Esophagus squamous epithelium (tissue), 5 donors: ENCODE data around the gene MCAM. TPM values are rescaled to one million over a fixed set of nuclear protein-coding genes. Genes with fewer than 3 reads are reported as not detected.

Source experiments
- DNase-seq: peaks from one replicate; lab custom pipeline; 2025; lab: John Stamatoyannopoulos, UW
- H3K27ac ChIP-seq, 4 donors: fragments of 200-600 bp; sonication (generic); one replicate each; pipeline ENCODE4 v1.5.1; 2016 to 2019; ENCODE audit warnings: mild to moderate bottlenecking in 1 of 4
- H3K27me3 ChIP-seq, 4 donors: fragments of 200-600 bp; sonication (generic); 1 replicate in 3 of 4; 2 replicates in 1 of 4; pipeline versions ENCODE4 v1.5.1 to v1.6.0; 2017 to 2021; ENCODE audit warnings: antibody characterized with exemption in 1 of 4
- H3K36me3 ChIP-seq, 3 donors: fragments of 200-600 bp; sonication (generic); one replicate each; pipeline ENCODE4 v1.5.1; 2016 to 2019
- H3K4me1 ChIP-seq, 3 donors: fragments of 200-600 bp; sonication (generic); one replicate each; pipeline ENCODE4 v1.5.1; 2017 to 2019
- H3K4me3 ChIP-seq, 4 donors: fragments of 200-600 bp; sonication (generic); 1 replicate in 3 of 4; 2 replicates in 1 of 4; pipeline ENCODE4 v1.5.1; 2016 to 2019; ENCODE audit warnings: mild to moderate bottlenecking in 2 of 4, moderate library complexity in 1 of 4
- H3K9me3 ChIP-seq, 3 donors: fragments of 200-600 bp; sonication (generic); one replicate each; pipeline ENCODE4 v1.5.1; 2016 to 2019
- CTCF ChIP-seq, 6 experiments: fragments of 450-650 bp in 4 of 6; fragments of 200-600 bp in 2 of 6; sonication (generic) in 2 of 6; IDR thresholded peaks; one replicate each; pipeline ENCODE4 v1.5.1; 2016 to 2019; ENCODE audit warnings: antibody characterized with exemption in 6 of 6, mild to moderate bottlenecking in 4 of 6, moderate library complexity in 4 of 6
- POLR2A ChIP-seq, 4 donors: fragments of 450-650 bp; IDR thresholded peaks; one replicate each; pipeline ENCODE4 v1.6.1; 2017; ENCODE audit warnings: antibody characterized with exemption in 4 of 4, mild to moderate bottlenecking in 4 of 4, moderate library complexity in 3 of 4
- WGBS, 2 donors: methylation state at CpG; one replicate each; pipeline ENCODE4 v1.1.5; 2018; 5-methylcytosine and 5-hydroxymethylcytosine counted together
- intact Hi-C: fragments of 100-400 bp; cut with DNase I; formaldehyde crosslinking; loops from one replicate; pipeline ENCODE4 v1.15.0; 2022
- total RNA-seq, 4 donors: library from RNA; depleted of rRNA; stranded (reverse); fragments of >200 nt; gene quantifications; one replicate each; pipeline ENCODE4 v1.1.0, GENCODE V29; 2016
- donor health status: DM: yes; HTN: yes; CAD: no.

The MCAM gene
- total RNA-seq, 4 donors from 2014 or later = 20.8 to 169 (median 80.9) TPM

DNA sequence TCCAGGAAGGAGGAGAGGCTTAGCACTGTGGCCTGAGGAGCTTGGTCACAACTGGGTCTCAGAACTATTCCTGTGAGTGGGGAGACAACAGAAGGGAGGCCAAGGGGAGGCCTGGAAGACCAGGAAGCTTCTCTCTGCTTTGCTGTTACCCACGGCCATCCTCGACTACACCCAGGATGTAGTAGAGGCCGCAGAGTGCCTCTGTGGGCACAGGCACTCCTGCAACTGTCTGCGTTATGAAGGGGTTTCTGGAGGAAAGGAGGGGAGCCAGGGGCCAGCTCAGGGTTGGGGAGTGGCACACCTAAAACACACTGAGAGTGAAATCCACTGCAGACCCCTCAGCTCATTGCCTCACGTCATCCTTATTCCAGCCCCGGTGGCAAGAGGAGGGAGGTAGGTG, 33.4 kb upstream of the MCAM start:
- peaks cover 5 to 26% (median 14%) of the 10 kb centered on the region in 3 donors for H3K4me1 ChIP-seq
- H3K27ac ChIP-seq = no peak overlapping the region
- no peak for TF ChIP-seq POLR2A (IDR thresholded peaks at IDR 0.05)
- no peak for TF ChIP-seq CTCF (IDR thresholded peaks at IDR 0.05)
- H3K4me3 ChIP-seq = no peak overlapping the region
- no peak for DNase-seq
- 69 to 78% methylated on average over 6 of the region's 6 CpGs for WGBS, 2 donors
- intact Hi-C loops = no loop called here
- H3K9me3 ChIP-seq = no peaks in the 10 kb centered on the region
- no peaks in the 10 kb centered on the region for H3K36me3 ChIP-seq
- H3K27me3 ChIP-seq = peaks cover 0 to 11% (median 0%) of the 10 kb centered on the region in 4 donors

DNA sequence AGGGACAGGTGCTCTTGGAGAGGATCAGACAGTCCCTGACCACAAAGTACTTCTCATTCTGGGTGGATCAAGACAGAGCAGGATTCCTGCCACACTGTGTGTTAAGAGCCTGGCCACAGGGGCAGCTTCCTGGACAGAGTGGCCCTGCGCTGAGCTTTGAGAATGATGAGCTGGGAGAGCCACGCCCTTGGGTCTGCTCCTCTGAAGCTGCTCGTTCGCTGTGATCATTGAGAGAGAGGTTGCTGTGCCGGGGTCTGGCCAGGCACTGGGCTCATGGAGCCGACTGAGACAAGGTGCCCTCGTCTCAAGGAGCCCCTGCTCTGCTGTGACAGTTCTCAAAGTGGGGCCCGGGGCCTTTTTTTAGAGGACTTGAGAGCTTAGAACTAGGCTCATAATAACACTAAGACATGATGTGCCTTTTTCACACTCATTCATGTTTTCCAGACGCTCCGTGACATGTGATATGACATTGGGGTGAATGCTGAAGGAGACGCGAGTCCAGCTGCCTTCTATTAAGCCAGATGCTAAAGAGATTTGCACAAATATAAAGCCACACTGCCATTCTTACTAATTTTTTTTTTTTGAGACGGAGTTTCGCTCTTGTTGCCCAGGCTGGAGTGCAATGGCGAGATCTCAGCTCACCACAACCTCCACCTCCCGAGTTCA, 31.1 kb upstream of the MCAM start:
- no peak for TF ChIP-seq POLR2A (IDR thresholded peaks at IDR 0.05)
- TF ChIP-seq CTCF (IDR thresholded peaks at IDR 0.05) = no peak
- no peak for DNase-seq
- WGBS, 2 donors = 72 to 87% methylated on average over 9 to 10 of the region's 16 CpGs
- Histone ChIP-seq H3K27me3 (peaks cover 0 to 11% (median 0%) of the 10 kb centered on the region in 4 donors), H3K36me3 (no peaks in the 10 kb centered on the region), H3K4me1 (peaks cover 2 to 8% (median 4%) of the 10 kb centered on the region in 3 donors), H3K4me3 (no peak overlapping the region), H3K9me3 (no peaks in the 10 kb centered on the region), H3K27ac (no peak overlapping the region)
- intact Hi-C loops = no loop called here

GRCh38 chr11:119347242-119347641, 30.3 kb upstream of the MCAM start:
- H3K27me3 ChIP-seq = peaks cover 0 to 17% (median 0%) of the 10 kb centered on the region in 4 donors
- peak overlapping the region in 1 of 4 donors; percentile 14 for H3K27ac ChIP-seq
- WGBS, 2 donors = 66 to 69% methylated on average over 2 of the region's 2 CpGs
- no peak overlapping the region for H3K4me3 ChIP-seq
- H3K9me3 ChIP-seq = no peaks in the 10 kb centered on the region
- TF ChIP-seq CTCF (IDR thresholded peaks at IDR 0.05) (no peak), POLR2A (IDR thresholded peaks at IDR 0.05) (no peak)
- DNase-seq = no peak
- no peaks in the 10 kb centered on the region for H3K4me1 ChIP-seq
- H3K36me3 ChIP-seq = no peaks in the 10 kb centered on the region
- intact Hi-C loops = no loop called here

DNA sequence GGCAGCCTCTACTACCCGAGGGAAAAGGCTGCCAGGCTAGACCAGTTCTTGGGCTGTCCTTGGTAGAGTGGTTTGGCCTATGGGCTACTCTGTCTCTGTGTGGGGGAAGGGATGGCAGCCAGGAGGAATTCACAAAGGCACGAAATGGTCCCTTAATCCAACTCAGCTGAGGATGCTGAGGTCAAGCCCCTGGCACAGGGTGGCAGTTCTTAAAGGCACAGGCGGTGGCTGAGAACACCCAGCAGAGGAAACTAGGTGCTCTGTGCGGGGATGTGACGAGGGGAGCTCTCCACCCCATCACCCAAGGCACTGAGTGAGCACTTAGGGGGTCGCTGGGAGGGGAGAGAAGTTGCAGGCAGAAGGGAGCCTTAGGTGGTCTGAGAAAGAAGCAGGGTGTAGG, 29.7 kb upstream of the MCAM start, which contains the start of gene MFRP:
MFRP (minus strand) TSS at position 101 of the 400 bp plus-strand sequence. CDS start 192 bp downstream, outside the sequence.
- no peaks in the 10 kb centered on the region for H3K36me3 ChIP-seq
- no peak for DNase-seq

More for the DNA sequence above, 29.7 kb upstream of the MCAM start, which contains the start of gene MFRP:
- TF ChIP-seq POLR2A (IDR thresholded peaks at IDR 0.05) (no peak), CTCF (IDR thresholded peaks at IDR 0.05) (no peak)
- 41 to 45% methylated on average over 5 to 6 of the region's 6 CpGs for WGBS, 2 donors
- H3K27me3 ChIP-seq = peaks cover 0 to 23% (median 0%) of the 10 kb centered on the region in 4 donors
- H3K9me3 ChIP-seq = no peaks in the 10 kb centered on the region
- peaks cover 1 to 6% (median 6%) of the 10 kb centered on the region in 3 donors for H3K4me1 ChIP-seq
- H3K4me3 ChIP-seq = no peak within 1 kb of the TSS
- intact Hi-C loops = no loop called here
- peak within 1 kb of the TSS in 1 of 4 donors; percentile 14 for H3K27ac ChIP-seq
